A673 (cell line): Measurements from ENCODE around the gene DCAF7. TPM values are rescaled to one million over a fixed set of nuclear protein-coding genes. Genes with fewer than 3 reads are reported as not detected.

Experiments
- BruUV-seq: library from RNA; stranded (reverse); fragments of 400-500 nt; replicated peaks from 2 replicates; lab custom pipeline; 2021; lab: Mats Ljungman, UMichigan
- CTCF ChIA-PET: fragments of 300-600 bp; sonication (Branson Sonifier 250); formaldehyde crosslinking; loops from one replicate; lab custom pipeline; 2022; ENCODE audit warnings: antibody characterized with exemption; lab: Charles Lee
- POLR2A ChIA-PET: fragments of 300-600 bp; sonication (Branson Sonifier 250); formaldehyde crosslinking; loops from one replicate; lab custom pipeline; 2022; ENCODE audit warnings: antibody characterized with exemption; ENCODE audit not compliant: low non-redundant PET; lab: Charles Lee
- DNase-seq: peaks from one replicate; pipeline ENCODE4 v3.0.0-alpha.2; 2015; ENCODE audit warnings: low spot score
- H3K27ac ChIP-seq: fragments of 200-600 bp; sonication (generic); 2 replicates; pipeline ENCODE4 v1.5.1; 2016; ENCODE audit warnings: mixed run types, low read depth, mild to moderate bottlenecking, mixed read lengths, antibody characterized with exemption, low read length; ENCODE audit not compliant: poor library complexity, severe bottlenecking
- H3K27me3 ChIP-seq: fragments of 200-600 bp; sonication (generic); replicated peaks from 2 replicates; pipeline ENCODE4 v1.6.1; 2017; ENCODE audit warnings: mixed run types, low read depth, mild to moderate bottlenecking, mixed read lengths, antibody characterized with exemption, low read length; ENCODE audit not compliant: insufficient read depth, poor library complexity
- H3K36me3 ChIP-seq: fragments of 200-600 bp; sonication (generic); 2 replicates; pipeline ENCODE4 v1.6.1; 2016; ENCODE audit warnings: mixed run types, mild to moderate bottlenecking, mixed read lengths, antibody characterized with exemption, low read length; ENCODE audit not compliant: insufficient read depth, poor library complexity, severe bottlenecking
- H3K4me1 ChIP-seq: fragments of 200-600 bp; sonication (generic); 2 replicates; pipeline ENCODE4 v1.6.1; 2017; ENCODE audit warnings: mixed run types, mild to moderate bottlenecking, mixed read lengths, antibody characterized with exemption, low read length; ENCODE audit not compliant: insufficient read depth, poor library complexity, severe bottlenecking
- H3K4me3 ChIP-seq: fragments of 200-600 bp; sonication (generic); 2 replicates; pipeline ENCODE4 v1.5.1; 2016; ENCODE audit warnings: low read depth, mixed run types, mild to moderate bottlenecking, mixed read lengths, low read length; ENCODE audit not compliant: poor library complexity, severe bottlenecking
- H3K9me3 ChIP-seq: fragments of 200-600 bp; sonication (generic); 2 replicates; pipeline ENCODE4 v1.6.1; 2016; ENCODE audit warnings: mixed run types, low read depth, mild to moderate bottlenecking, mixed read lengths, antibody characterized with exemption, low read length; ENCODE audit not compliant: poor library complexity, severe bottlenecking
- CTCF ChIP-seq: fragments of 300-800, 200-600 bp; sonication (generic); conservative IDR thresholded peaks from 2 replicates; pipeline ENCODE4 v1.5.1; 2017; ENCODE audit warnings: low read depth, mild to moderate bottlenecking, antibody characterized with exemption, low read length, moderate library complexity, mixed read lengths
- EZH2 ChIP-seq: fragments of 200-600 bp; sonication (generic); IDR thresholded peaks from 2 replicates; pipeline ENCODE4 v1.6.1; 2017; ENCODE audit warnings: borderline replicate concordance, low read depth, mild to moderate bottlenecking, mixed read lengths, antibody characterized with exemption, low read length; ENCODE audit not compliant: poor library complexity, severe bottlenecking
- intact Hi-C: fragments of 100-400 bp; cut with micrococcal nuclease; formaldehyde crosslinking; loops from one replicate; pipeline ENCODE4 v1.10.0; 2022; ENCODE audit not compliant: unreplicated experiment
- total RNA-seq: library from RNA; stranded (reverse); gene quantifications from 2 replicates; pipeline ENCODE4 v1.2.3, GENCODE V29; 2021

Gene DCAF7
- total RNA-seq, 1 experiment from 2014 or later = 116 TPM

- no peak for DNase-seq
- H3K27ac ChIP-seq = no peak overlapping the region
- TF ChIP-seq EZH2 (no peak), CTCF (no peak)
- intact Hi-C loops = no loop called here
- peaks cover 7% of the 10 kb centered on the region for H3K4me1 ChIP-seq
- H3K27me3 ChIP-seq = peaks cover 24% of the 10 kb centered on the region
- CTCF ChIA-PET = no interaction called here
- no peak overlapping the region for H3K4me3 ChIP-seq
- H3K9me3 ChIP-seq = no peaks in the 10 kb centered on the region
- H3K36me3 ChIP-seq = no peaks in the 10 kb centered on the region
- BruUV-seq = no TSS peak
- POLR2A ChIA-PET = no interaction called here
Observed at GRCh38 chr17:63534816-63535455, 15.3 kb upstream of the DCAF7 start.

- CTCF ChIA-PET = no interaction called here
- no peaks in the 10 kb centered on the region for H3K9me3 ChIP-seq
- no peaks in the 10 kb centered on the region for H3K36me3 ChIP-seq
- no peak overlapping the region for H3K27ac ChIP-seq
- intact Hi-C loops = no loop called here
- peaks cover 7% of the 10 kb centered on the region for H3K4me1 ChIP-seq
- DNase-seq = no peak
- H3K4me3 ChIP-seq = no peak overlapping the region
- BruUV-seq = no TSS peak
- TF ChIP-seq CTCF (no peak), EZH2 (no peak)
- H3K27me3 ChIP-seq = peaks cover 24% of the 10 kb centered on the region
- POLR2A ChIA-PET = no interaction called here
Observed at GRCh38 chr17:63535640-63536039, 14.6 kb upstream of the DCAF7 start.

- DNase-seq = no peak
- POLR2A ChIA-PET = no interaction called here
Observed at GRCh38 chr17:63537001-63537400, 13.3 kb upstream of the DCAF7 start.

More at GRCh38 chr17:63537001-63537400, 13.3 kb upstream of the DCAF7 start:
- BruUV-seq = no TSS peak
- CTCF ChIA-PET = no interaction called here
- Histone ChIP-seq H3K4me3 (no peak overlapping the region), H3K27me3 (peaks cover 24% of the 10 kb centered on the region), H3K4me1 (peaks cover 7% of the 10 kb centered on the region), H3K36me3 (no peaks in the 10 kb centered on the region), H3K9me3 (no peaks in the 10 kb centered on the region), H3K27ac (no peak overlapping the region)
- intact Hi-C loops = no loop called here
- TF ChIP-seq EZH2 (no peak), CTCF (no peak)
